SIG-M5 treated with dmso at 0.1 percent for 504 hours (cell line): ENCODE data around the gene KLF16.

Source experiments
- DNase-seq: peaks from one replicate; lab custom pipeline; 2025; ENCODE audit not compliant: unreplicated experiment; lab: John Stamatoyannopoulos, UW

The KLF16 gene

DNA sequence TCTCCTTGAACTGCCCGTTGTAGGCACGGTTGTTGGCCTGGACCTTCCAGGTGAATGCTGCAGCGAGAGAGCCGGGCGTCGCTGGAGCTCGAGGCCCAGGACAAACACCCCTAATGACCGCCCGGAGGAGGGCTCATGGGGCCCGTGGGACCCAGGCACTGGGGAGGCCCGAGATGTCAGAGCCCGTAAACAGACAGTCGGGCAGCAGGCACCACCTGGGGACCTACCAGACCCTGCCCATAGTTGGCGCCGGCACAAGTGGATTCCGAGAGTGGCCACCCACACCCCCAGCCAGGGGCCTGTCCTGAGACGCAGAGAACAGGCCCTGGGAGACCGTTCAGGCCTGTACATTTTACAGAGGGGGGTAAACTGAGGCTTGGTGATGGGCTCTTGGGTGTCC is 53.7 kb downstream of the KLF16 start:
- DNase-seq: no peak

- no peak for DNase-seq
Measured at GRCh38 chr19:1808395-1808731, 55.0 kb downstream of the KLF16 start.

- DNase-seq: no peak
Measured at GRCh38 chr19:1807695-1808394, 55.5 kb downstream of the KLF16 start.

DNA sequence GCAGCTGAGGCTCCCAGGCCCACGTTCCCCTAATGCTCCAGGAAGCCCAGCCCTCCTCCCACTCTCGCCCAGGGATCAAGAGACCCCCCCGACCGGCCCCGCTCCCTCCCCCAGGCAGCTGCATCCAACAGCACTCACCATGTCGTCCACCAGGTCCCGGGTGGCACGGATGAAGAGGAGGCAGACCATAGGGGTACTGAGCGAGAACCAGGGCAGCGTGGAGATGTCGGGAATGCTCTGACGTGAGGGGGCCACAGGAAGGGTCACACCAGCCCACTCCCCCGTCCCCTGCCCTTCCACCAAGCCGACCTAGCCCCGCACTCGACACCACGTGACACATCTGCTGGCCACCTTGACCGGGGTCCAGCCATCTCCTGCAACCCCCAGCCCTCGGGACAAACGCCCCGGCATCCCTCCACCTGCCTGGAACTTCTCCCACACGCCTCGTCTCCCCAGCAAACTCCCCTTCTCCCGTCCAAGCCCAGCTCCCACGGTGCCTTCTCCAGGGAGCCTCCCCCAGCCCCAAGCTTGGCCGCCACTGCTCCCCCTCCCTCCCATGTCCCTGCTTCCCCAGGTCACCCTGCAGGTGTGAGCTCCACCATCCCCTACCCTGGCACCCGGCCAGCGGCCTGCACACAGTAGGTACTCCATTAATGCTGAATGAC is 56.2 kb downstream of the KLF16 start:
- no peak for DNase-seq

GRCh38 chr19:1806184-1807029 is 57.0 kb downstream of the KLF16 start:
- no peak for DNase-seq

DNA sequence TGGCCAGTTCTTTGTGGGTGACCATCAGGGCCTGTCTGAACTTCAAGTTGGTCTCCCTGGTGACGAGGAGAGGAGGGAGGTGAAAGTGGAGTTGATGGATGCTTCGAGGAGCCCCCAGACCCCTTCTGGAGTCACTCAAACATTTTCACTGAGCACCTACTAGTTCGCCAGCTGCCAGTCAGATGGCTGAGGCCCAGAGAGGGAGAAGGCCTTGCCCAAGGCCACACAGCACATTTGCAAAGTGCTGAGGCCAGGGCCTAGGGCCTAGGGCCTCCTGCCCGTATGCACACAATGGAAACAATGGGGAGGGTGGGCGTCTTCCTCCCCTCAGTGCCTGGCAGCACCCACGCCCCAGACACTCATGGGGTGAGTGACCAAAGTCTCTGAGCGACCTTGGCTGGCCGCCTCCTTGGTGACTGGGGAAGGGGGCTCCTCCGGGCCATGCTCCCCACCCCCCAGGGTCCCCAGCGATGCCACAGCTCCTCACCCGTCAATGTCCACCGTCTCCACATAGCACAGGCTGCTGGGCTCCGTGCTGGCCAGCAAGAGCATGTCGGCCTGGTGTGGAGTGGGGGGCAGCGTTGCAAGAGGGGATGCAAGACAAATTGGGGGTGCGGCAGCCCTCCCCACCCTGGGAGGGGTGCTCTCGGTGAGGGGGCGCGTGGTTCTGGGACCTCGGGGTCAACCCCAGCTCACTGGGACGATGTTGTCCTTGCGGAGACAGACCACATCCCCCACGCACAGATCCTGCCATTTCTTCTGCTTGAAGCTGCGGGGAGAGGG is 57.8 kb downstream of the KLF16 start:
- no peak for DNase-seq

GRCh38 chr19:1804858-1805257 is 58.5 kb downstream of the KLF16 start:
- no peak for DNase-seq
